Skeletal muscle satellite cell (primary cell): Measurements from ENCODE around the gene RIMBP2.

Experiments
- H3K27me3 ChIP-seq: 2 replicates; pipeline ENCODE4 v1.7.0; 2013; ENCODE audit warnings: low read length; ENCODE audit not compliant: control insufficient read depth, insufficient read depth
- H3K36me3 ChIP-seq: 2 replicates; pipeline ENCODE4 v1.7.0; 2013; ENCODE audit warnings: mild to moderate bottlenecking, control low read depth, low read length; ENCODE audit not compliant: insufficient read depth
- H3K4me1 ChIP-seq: 2 replicates; pipeline ENCODE4 v1.7.0; 2013; ENCODE audit warnings: low read length; ENCODE audit not compliant: control insufficient read depth, insufficient read depth
- H3K4me2 ChIP-seq: 2 replicates; pipeline ENCODE4 v1.7.0; 2013; ENCODE audit warnings: mild to moderate bottlenecking, low read length
- H3K4me3 ChIP-seq: 2 replicates; pipeline ENCODE4 v1.7.0; 2013; ENCODE audit warnings: low read length
- H3K9ac ChIP-seq: 2 replicates; pipeline ENCODE4 v1.7.0; 2013; ENCODE audit warnings: mild to moderate bottlenecking, low read depth, low read length, moderate library complexity
- H3K9me3 ChIP-seq: replicated peaks from 2 replicates; pipeline ENCODE4 v1.7.0; 2013; ENCODE audit warnings: mild to moderate bottlenecking, control low read depth, low read length

Gene RIMBP2

GRCh38 chr12:130501821-130502220, 214.3 kb downstream of the RIMBP2 start:
- Histone ChIP-seq H3K36me3 (no peaks in the 10 kb centered on the region), H3K9ac (no peak overlapping the region), H3K27me3 (no peaks in the 10 kb centered on the region), H3K9me3 (peaks cover 22% of the 10 kb centered on the region), H3K4me3 (no peak overlapping the region), H3K4me2 (no peak overlapping the region), H3K4me1 (no peaks in the 10 kb centered on the region)

GRCh38 chr12:130500835-130501330, 215.2 kb downstream of the RIMBP2 start:
- Histone ChIP-seq H3K27me3 (no peaks in the 10 kb centered on the region), H3K9ac (no peak overlapping the region), H3K4me2 (no peak overlapping the region), H3K4me1 (no peaks in the 10 kb centered on the region), H3K9me3 (peaks cover 15% of the 10 kb centered on the region), H3K4me3 (no peak overlapping the region), H3K36me3 (no peaks in the 10 kb centered on the region)

- H3K9ac ChIP-seq = no peak overlapping the region
- peaks cover 15% of the 10 kb centered on the region for H3K9me3 ChIP-seq
- H3K4me2 ChIP-seq = no peak overlapping the region
- no peak overlapping the region for H3K4me3 ChIP-seq
- H3K27me3 ChIP-seq = no peaks in the 10 kb centered on the region
- no peaks in the 10 kb centered on the region for H3K36me3 ChIP-seq
- no peaks in the 10 kb centered on the region for H3K4me1 ChIP-seq
Measured at GRCh38 chr12:130499474-130499873, 216.6 kb downstream of the RIMBP2 start.

- H3K4me3 ChIP-seq = no peak overlapping the region
- H3K27me3 ChIP-seq = no peaks in the 10 kb centered on the region
- H3K4me1 ChIP-seq = no peaks in the 10 kb centered on the region
- no peak overlapping the region for H3K4me2 ChIP-seq
- H3K36me3 ChIP-seq = no peaks in the 10 kb centered on the region
- peaks cover 18% of the 10 kb centered on the region for H3K9me3 ChIP-seq
- no peak overlapping the region for H3K9ac ChIP-seq
Measured at GRCh38 chr12:130498589-130499385, 217.3 kb downstream of the RIMBP2 start.

- Histone ChIP-seq H3K9ac (no peak overlapping the region), H3K36me3 (no peaks in the 10 kb centered on the region), H3K4me3 (no peak overlapping the region), H3K4me1 (no peaks in the 10 kb centered on the region), H3K9me3 (peaks cover 19% of the 10 kb centered on the region), H3K4me2 (no peak overlapping the region), H3K27me3 (no peaks in the 10 kb centered on the region)
Measured at GRCh38 chr12:130497991-130498390, 218.1 kb downstream of the RIMBP2 start.

- Histone ChIP-seq H3K36me3 (no peaks in the 10 kb centered on the region), H3K4me1 (no peaks in the 10 kb centered on the region), H3K9ac (no peak overlapping the region), H3K4me2 (no peak overlapping the region), H3K9me3 (peaks cover 15% of the 10 kb centered on the region), H3K27me3 (no peaks in the 10 kb centered on the region), H3K4me3 (no peak overlapping the region)
Measured at GRCh38 chr12:130497321-130497720, 218.8 kb downstream of the RIMBP2 start.

GRCh38 chr12:130496516-130497120, 219.5 kb downstream of the RIMBP2 start:
- Histone ChIP-seq H3K4me1 (no peaks in the 10 kb centered on the region), H3K4me3 (no peak overlapping the region), H3K27me3 (no peaks in the 10 kb centered on the region), H3K9ac (no peak overlapping the region), H3K9me3 (peaks cover 14% of the 10 kb centered on the region), H3K4me2 (no peak overlapping the region), H3K36me3 (no peaks in the 10 kb centered on the region)

- Histone ChIP-seq H3K9ac (no peak overlapping the region), H3K4me3 (no peak overlapping the region), H3K4me1 (no peaks in the 10 kb centered on the region), H3K27me3 (no peaks in the 10 kb centered on the region), H3K36me3 (no peaks in the 10 kb centered on the region), H3K9me3 (peaks cover 11% of the 10 kb centered on the region), H3K4me2 (no peak overlapping the region)
Measured at GRCh38 chr12:130495156-130495555, 220.9 kb downstream of the RIMBP2 start.

- Histone ChIP-seq H3K36me3 (no peaks in the 10 kb centered on the region), H3K9me3 (peaks cover 11% of the 10 kb centered on the region), H3K4me2 (no peak overlapping the region), H3K9ac (no peak overlapping the region), H3K4me1 (no peaks in the 10 kb centered on the region), H3K27me3 (no peaks in the 10 kb centered on the region), H3K4me3 (no peak overlapping the region)
Measured at GRCh38 chr12:130494736-130495135, 221.4 kb downstream of the RIMBP2 start.

GRCh38 chr12:130493951-130494350, 222.1 kb downstream of the RIMBP2 start:
- Histone ChIP-seq H3K36me3 (no peaks in the 10 kb centered on the region), H3K9me3 (peaks cover 15% of the 10 kb centered on the region), H3K4me2 (no peak overlapping the region), H3K4me3 (no peak overlapping the region), H3K4me1 (no peaks in the 10 kb centered on the region), H3K27me3 (no peaks in the 10 kb centered on the region), H3K9ac (no peak overlapping the region)

GRCh38 chr12:130491421-130492357, 224.4 kb downstream of the RIMBP2 start:
- no peaks in the 10 kb centered on the region for H3K4me1 ChIP-seq
- H3K4me2 ChIP-seq = no peak overlapping the region
- H3K27me3 ChIP-seq = no peaks in the 10 kb centered on the region
- H3K4me3 ChIP-seq = no peak overlapping the region
- no peak overlapping the region for H3K9ac ChIP-seq
- no peaks in the 10 kb centered on the region for H3K36me3 ChIP-seq
- peaks cover 15% of the 10 kb centered on the region for H3K9me3 ChIP-seq
